NCI-H1694 treated with DMSO at 0.1 percent for 48 hours (cell line): ENCODE measurements around the gene RNF138.
"Not testable (repeated sequence)": the region's sequence is repeated elsewhere in the genome, so short reads cannot be mapped to it uniquely, and the experiment has no call there.

Experiments used
- DNase-seq: peaks from one replicate; lab custom pipeline; 2025; lab: John Stamatoyannopoulos, UW

RNF138 gene

DNA sequence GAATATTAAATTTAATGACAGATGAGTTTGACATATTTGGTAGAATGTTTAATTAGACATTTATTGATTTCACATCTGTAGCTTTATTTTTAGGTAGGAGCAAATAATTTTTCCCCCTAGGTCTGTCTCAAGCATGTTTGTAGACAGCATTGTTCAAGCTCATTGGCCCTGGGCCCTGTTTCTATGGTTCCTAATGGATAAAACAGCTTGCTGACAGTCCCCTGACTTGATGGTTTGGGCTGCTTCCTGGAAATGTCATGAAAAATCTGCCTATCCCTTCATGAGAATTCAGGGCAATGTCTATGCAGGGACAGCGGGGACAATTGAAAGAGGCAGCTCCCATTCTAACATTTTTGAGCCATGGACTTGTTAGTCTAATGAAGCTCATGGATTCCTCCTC is 83.6 kb downstream of the RNF138 start:
- peak; percentile 76 for DNase-seq

- not testable (repeated sequence) for DNase-seq
Measured at GRCh38 chr18:32176745-32177144, 85.1 kb downstream of the RNF138 start.

DNA sequence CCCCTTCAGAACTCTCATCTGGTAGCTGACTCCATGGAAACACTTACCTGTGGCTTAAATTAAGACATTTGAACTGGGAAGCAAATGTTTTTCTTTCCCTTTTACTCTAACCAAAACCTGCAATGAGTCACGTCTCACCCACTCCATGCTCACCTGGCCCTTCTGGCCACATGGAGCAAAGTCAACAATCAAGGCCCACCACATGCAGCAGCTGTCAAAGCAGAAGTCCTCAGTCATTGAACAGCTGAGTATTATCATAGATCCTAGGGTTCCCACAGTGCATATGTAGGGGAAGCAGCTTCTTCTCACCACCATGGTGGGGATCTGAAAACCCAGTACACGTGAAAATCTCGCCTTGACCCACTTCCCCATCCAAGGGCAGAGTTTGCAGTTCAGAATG is 85.9 kb downstream of the RNF138 start:
- DNase-seq, result no peak
